Calu3 (cell line): ENCODE data around the gene NDUFB11. TPM values are rescaled to one million over a fixed set of nuclear protein-coding genes. Genes with fewer than 3 reads are reported as not detected.
A peak's percentile ranks its signal among the peaks of the same experiment; 100 is the strongest.

Source experiments
- Bru-seq: library from RNA; stranded (reverse); fragments of 400-500 nt; gene quantifications from one replicate; lab custom pipeline; 2021; lab: Mats Ljungman, UMichigan
- BruChase-seq, 2 experiments: library from RNA; stranded (reverse); fragments of 400-500 nt; gene quantifications; one replicate each; lab custom pipeline; 2021; lab: Mats Ljungman, UMichigan
- BruUV-seq: library from RNA; stranded (reverse); fragments of 400-500 nt; replicated peaks from 2 replicates; lab custom pipeline; 2021; lab: Mats Ljungman, UMichigan
- CTCF ChIA-PET: fragments of 300-600 bp; sonication (Branson Sonifier 250); formaldehyde crosslinking; loops from one replicate; lab custom pipeline; 2022; ENCODE audit warnings: antibody characterized with exemption; lab: Charles Lee
- DNase-seq: peaks from one replicate; pipeline ENCODE4 v3.0.0; 2022
- H3K27ac Mint-ChIP-seq: one replicate; pipeline ENCODE4 v1.8.0; 2022; ENCODE audit warnings: mixed read lengths; ENCODE audit not compliant: unreplicated experiment
- H3K27me3 Mint-ChIP-seq: one replicate; pipeline ENCODE4 v1.8.0; 2022; ENCODE audit warnings: mixed read lengths; ENCODE audit not compliant: unreplicated experiment
- H3K36me3 Mint-ChIP-seq: one replicate; pipeline ENCODE4 v1.8.0; 2022; ENCODE audit warnings: mild to moderate bottlenecking, moderate library complexity, mixed read lengths; ENCODE audit not compliant: insufficient read depth, unreplicated experiment
- H3K4me1 Mint-ChIP-seq: one replicate; pipeline ENCODE4 v1.8.0; 2022; ENCODE audit warnings: mild to moderate bottlenecking, low read depth, mixed read lengths; ENCODE audit not compliant: unreplicated experiment
- H3K4me3 Mint-ChIP-seq: one replicate; pipeline ENCODE4 v1.8.0; 2022; ENCODE audit warnings: mild to moderate bottlenecking, low read depth, moderate library complexity, mixed read lengths; ENCODE audit not compliant: unreplicated experiment
- H3K9me3 Mint-ChIP-seq: one replicate; pipeline ENCODE4 v1.8.0; 2022; ENCODE audit warnings: low read depth, mixed read lengths; ENCODE audit not compliant: unreplicated experiment
- CTCF ChIP-seq: fragments of 200-600 bp; IDR thresholded peaks from one replicate; pipeline ENCODE4 v1.8.0; 2022; ENCODE audit warnings: antibody characterized with exemption; ENCODE audit not compliant: unreplicated experiment
- intact Hi-C: fragments of 100-400 bp; cut with micrococcal nuclease; formaldehyde crosslinking; loops from one replicate; pipeline ENCODE4 v1.10.0; 2022; ENCODE audit not compliant: unreplicated experiment
- long read RNA-seq: library from polyadenylated mRNA; stranded (forward); transcript quantifications from one replicate; pipeline ENCODE4 v2.0.0, GENCODE V29; 2022
- total RNA-seq: library from RNA; stranded (reverse); gene quantifications from 2 replicates; pipeline ENCODE4 v1.2.3, GENCODE V29; 2022

The NDUFB11 gene
- total RNA-seq (102 TPM in 2 replicates), Bru-seq, nascent RNA (percentile 70 among the genes with signal in this experiment), BruChase-seq, experiment 1, labeled RNA remaining after a 6-hour chase (percentile 89 among the genes with signal in this experiment), BruChase-seq, experiment 2, labeled RNA remaining after a 2-hour chase (percentile 73 among the genes with signal in this experiment)
- long read RNA-seq, transcript NDUFB11-201 (3 exons, 948 nt), result minor isoform, 89 of 365 reads
- long read RNA-seq, transcript NDUFB11-202 (3 exons, 1,388 nt), result major isoform, 273 of 365 reads
- long read RNA-seq, partial matches to known transcripts, result 0 of 365 reads
- long read RNA-seq, other reads (novel, unspliced or antisense), result 3 of 365 reads

GRCh38 chrX:47144626-47145394 is at the start of gene NDUFB11, which contains the start of gene RBM10:
Gene NDUFB11, minus strand, starts transcription at chrX:47144702. Its CDS starts 23 bp downstream, at chrX:47144679.
Gene RBM10, plus strand, starts transcription at chrX:47145221. Its CDS starts 2,261 bp downstream, at chrX:47147482.
- Mint-ChIP-seq H3K36me3 (peaks cover 62% of the 10 kb centered on the region), H3K27ac (peak within 1 kb of the TSS; percentile 100), H3K27me3 (no peaks in the 10 kb centered on the region), H3K9me3 (no peaks in the 10 kb centered on the region), H3K4me1 (peaks cover 9% of the 10 kb centered on the region), H3K4me3 (peak within 1 kb of the TSS; percentile 100)
- BruUV-seq, result no TSS peak
- peak; percentile 94 for DNase-seq
- peak; percentile 78 for TF ChIP-seq CTCF
- CTCF ChIA-PET, result interaction anchor here (0.6 to 1.4 kb wide), 7 partner anchors 9 to 378 kb away, joined by 3 to 15 read pairs (median 4); no protein-coding TSS in a partner anchor
- intact Hi-C loops, result no loop called here

GRCh38 chrX:47193475-47194193 is 49.1 kb upstream of the NDUFB11 start, which contains the start of gene UBA1:
Gene UBA1, plus strand, starts transcription at chrX:47193829. Its CDS starts 4,974 bp downstream, at chrX:47198803.
- TF ChIP-seq CTCF, result peak; percentile 66
- Mint-ChIP-seq H3K27me3 (no peaks in the 10 kb centered on the region), H3K9me3 (no peaks in the 10 kb centered on the region), H3K4me3 (peak within 1 kb of the TSS; percentile 80), H3K4me1 (peaks cover 18% of the 10 kb centered on the region), H3K27ac (peak within 1 kb of the TSS; percentile 96), H3K36me3 (peaks cover 62% of the 10 kb centered on the region)
- intact Hi-C loops, result loop anchor here (1.0 to 10.0 kb wide), 5 partner anchors 119 to 831 kb away; partner anchors contain the start of gene ZNF41
- no TSS peak for BruUV-seq
- DNase-seq, result peak; percentile 93
- CTCF ChIA-PET, result no interaction called here

DNA sequence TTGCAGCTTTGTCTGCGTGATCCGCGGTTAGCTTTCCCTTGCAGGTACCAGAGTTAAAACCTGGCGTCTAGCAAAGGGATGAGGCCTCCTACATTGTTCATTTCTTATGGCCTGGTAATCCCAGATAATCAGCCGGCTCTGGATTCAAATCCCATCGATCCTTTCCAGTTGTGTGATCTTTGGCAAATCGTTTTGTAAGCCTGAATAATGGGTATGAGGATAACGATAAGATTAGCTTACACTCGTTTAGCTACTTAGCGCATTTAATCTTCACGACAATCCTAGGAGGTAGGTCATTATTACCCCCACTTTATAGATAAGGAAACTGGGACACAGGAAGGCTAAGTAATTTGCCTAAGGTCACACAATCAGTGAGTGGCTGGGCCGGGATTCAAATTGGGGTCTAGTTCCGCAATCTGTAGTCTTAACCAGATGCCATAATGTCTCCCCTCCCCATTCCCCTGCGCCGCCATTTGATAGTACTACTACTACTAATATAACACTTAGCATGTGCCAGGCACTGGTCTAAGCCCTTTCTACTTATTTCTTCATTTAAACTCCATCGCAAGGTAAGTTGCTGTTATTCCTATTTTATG is 47.4 kb upstream of the NDUFB11 start:
- CTCF ChIA-PET, result interaction anchor here (1.4 kb wide), 1 partner anchor 120 kb away, joined by 5 read pairs; no protein-coding TSS in a partner anchor
- no peak overlapping the region for H3K27ac Mint-ChIP-seq
- peak overlapping the region; percentile 89 for H3K4me3 Mint-ChIP-seq
- intact Hi-C loops, result loop anchor here (2.0 to 10.0 kb wide), 4 partner anchors 121 to 833 kb away; partner anchors contain the start of gene ZNF41
- BruUV-seq, result no TSS peak
- no peak for DNase-seq
- no peak for TF ChIP-seq CTCF
- H3K4me1 Mint-ChIP-seq, result peaks cover 17% of the 10 kb centered on the region
- peaks cover 52% of the 10 kb centered on the region for H3K36me3 Mint-ChIP-seq
- no peaks in the 10 kb centered on the region for H3K9me3 Mint-ChIP-seq
- no peaks in the 10 kb centered on the region for H3K27me3 Mint-ChIP-seq
